Liver (tissue), 9 donors: ENCODE results near the gene PXMP4. TPM values are rescaled to one million over a fixed set of nuclear protein-coding genes. Genes with fewer than 3 reads are reported as not detected.

Experiments used
- DNase-seq: peaks from one replicate; pipeline ENCODE4 v3.0.0-alpha.2; 2017; ENCODE audit warnings: low spot score
- H3K27ac ChIP-seq, 2 donors: one replicate each; pipeline ENCODE4 v1.7.0; 2013; ENCODE audit warnings: inconsistent platforms in 2 of 2, low read length in 2 of 2, control low read depth in 1 of 2, low read depth in 1 of 2, mild to moderate bottlenecking in 1 of 2
- H3K27me3 ChIP-seq, 4 donors: one replicate each; pipeline versions ENCODE4 v1.6.1 to v1.7.0; 2013; ENCODE audit warnings: low read length in 3 of 4, inconsistent platforms in 1 of 4, mild to moderate bottlenecking in 1 of 4, moderate library complexity in 1 of 4; ENCODE audit not compliant: control insufficient read depth in 4 of 4, insufficient read depth in 4 of 4
- H3K36me3 ChIP-seq, 4 donors: one replicate each; pipeline versions ENCODE4 v1.6.1 to v1.7.0; 2013; ENCODE audit warnings: low read length in 3 of 4, mild to moderate bottlenecking in 3 of 4, low read depth in 1 of 4, moderate library complexity in 1 of 4; ENCODE audit not compliant: control insufficient read depth in 4 of 4, insufficient read depth in 3 of 4
- H3K4me1 ChIP-seq, 4 donors: one replicate each; pipeline versions ENCODE4 v1.6.1 to v1.7.0; 2013; ENCODE audit warnings: low read length in 3 of 4, mild to moderate bottlenecking in 3 of 4, moderate library complexity in 1 of 4; ENCODE audit not compliant: control insufficient read depth in 4 of 4, insufficient read depth in 4 of 4
- H3K4me3 ChIP-seq, 3 donors: one replicate each; pipeline versions ENCODE4 v1.6.1 to v1.7.0; 2013; ENCODE audit warnings: low read length in 3 of 3, control low read depth in 1 of 3, low read depth in 1 of 3, mild to moderate bottlenecking in 1 of 3
- H3K9ac ChIP-seq, 2 donors: one replicate each; pipeline ENCODE4 v1.7.0; 2013; ENCODE audit warnings: low read length in 2 of 2, mild to moderate bottlenecking in 2 of 2, moderate library complexity in 2 of 2, control low read depth in 1 of 2, low read depth in 1 of 2
- H3K9me3 ChIP-seq, 4 donors: one replicate each; pipeline versions ENCODE4 v1.6.1 to v1.7.0; 2013; ENCODE audit warnings: low read length in 3 of 4; ENCODE audit not compliant: control insufficient read depth in 4 of 4
- ATF3 ChIP-seq: IDR thresholded peaks from 2 replicates; pipeline ENCODE4 v1.6.1; 2016; ENCODE audit warnings: antibody characterized with exemption
- CTCF ChIP-seq: fragments of 150-350 bp; IDR thresholded peaks from 2 replicates; pipeline ENCODE4 v1.5.1; 2017; ENCODE audit warnings: improper control_type of control experiment, low read depth, low read length; ENCODE audit not compliant: missing input control
- EGR1 ChIP-seq, 2 donors: IDR thresholded peaks; 2 replicates each; pipeline ENCODE4 v1.6.1; 2016 to 2018; ENCODE audit warnings: antibody characterized with exemption in 2 of 2, low read depth in 2 of 2
- FOXA1 ChIP-seq: IDR thresholded peaks from 2 replicates; pipeline ENCODE4 v1.6.1; 2016; ENCODE audit warnings: antibody characterized with exemption
- FOXA2 ChIP-seq: IDR thresholded peaks from 2 replicates; pipeline ENCODE4 v1.6.1; 2016; ENCODE audit warnings: antibody characterized with exemption
- GABPA ChIP-seq, 2 donors: IDR thresholded peaks in 1 of 2; conservative IDR thresholded peaks in 1 of 2; 2 replicates each; pipeline ENCODE4 v1.6.1; 2016; ENCODE audit warnings: antibody characterized with exemption in 2 of 2, mild to moderate bottlenecking in 1 of 2, moderate library complexity in 1 of 2
- HNF4A ChIP-seq, 2 donors: conservative IDR thresholded peaks; 2 replicates each; pipeline ENCODE4 v1.6.1; 2016; ENCODE audit warnings: antibody characterized with exemption in 2 of 2, mild to moderate bottlenecking in 2 of 2
- HNF4G ChIP-seq: IDR thresholded peaks from 2 replicates; pipeline ENCODE4 v1.6.1; 2016; ENCODE audit warnings: antibody characterized with exemption
- JUND ChIP-seq, 2 donors: IDR thresholded peaks; 2 replicates each; pipeline ENCODE4 v1.6.1; 2016; ENCODE audit warnings: antibody characterized with exemption in 2 of 2
- MAX ChIP-seq: IDR thresholded peaks from 2 replicates; pipeline ENCODE4 v1.6.1; 2016; ENCODE audit warnings: antibody characterized with exemption
- NR2F2 ChIP-seq: IDR thresholded peaks from 2 replicates; pipeline ENCODE4 v1.6.1; 2016; ENCODE audit warnings: antibody characterized with exemption
- REST ChIP-seq: IDR thresholded peaks from 2 replicates; pipeline ENCODE4 v1.6.1; 2016; ENCODE audit warnings: antibody characterized with exemption, mild to moderate bottlenecking
- RXRA ChIP-seq, 2 donors: IDR thresholded peaks; 2 replicates each; pipeline ENCODE4 v1.6.1; 2017 to 2018; ENCODE audit warnings: antibody characterized with exemption in 2 of 2, mild to moderate bottlenecking in 1 of 2
- SP1 ChIP-seq: IDR thresholded peaks from 2 replicates; pipeline ENCODE4 v1.6.1; 2018; ENCODE audit warnings: antibody characterized with exemption, mild to moderate bottlenecking
- YY1 ChIP-seq: IDR thresholded peaks from 2 replicates; pipeline ENCODE4 v1.6.1; 2016; ENCODE audit warnings: antibody characterized with exemption, mild to moderate bottlenecking
- ZBTB33 ChIP-seq: IDR thresholded peaks from 2 replicates; pipeline ENCODE4 v1.6.1; 2016; ENCODE audit warnings: antibody characterized with exemption
- WGBS: extraction: QIAGEN DNeasy Blood & Tissue Kit; methylation state at CpG from one replicate; pipeline ENCODE4 v1.1.7; 2013; 5-methylcytosine and 5-hydroxymethylcytosine counted together
- polyA plus RNA-seq, 2 donors: library from polyadenylated mRNA; stranded (reverse) in 1 of 2; unstranded in 1 of 2; fragments of 200-250 nt in 1 of 2; fragments of >200 nt in 1 of 2; fragmentation: Nextera tagmentation in 1 of 2; extraction: Ambion mirVana in 1 of 2; gene quantifications; one replicate each; pipeline versions ENCODE4 v1.2.1 to v1.2.3, GENCODE V29; 2013 to 2015
- total RNA-seq, 2 donors: library from RNA; depleted of rRNA; stranded (reverse); fragments of >200 nt; gene quantifications; one replicate each; pipeline ENCODE4 v1.2.3, GENCODE V29; 2014
- donor health status: healthy.
- donor health status: healthy.
- donor health status: healthy.
- donor health status: healthy.
- donor health status: healthy.

Gene PXMP4
- total and polyA plus RNA-seq, 4 donors: 5.5 to 16.0 (median 9.3) TPM

- H3K9me3 ChIP-seq: no peaks in the 10 kb centered on the region
- H3K27ac ChIP-seq: no peak overlapping the region
- H3K4me3 ChIP-seq: no peak overlapping the region
- no peaks in the 10 kb centered on the region for H3K27me3 ChIP-seq
- WGBS: 95% methylated on average over 31 of the region's 31 CpGs
- no peak for DNase-seq
- peaks cover 7 to 18% (median 12%) of the 10 kb centered on the region in 4 donors for H3K4me1 ChIP-seq
- H3K36me3 ChIP-seq: no peaks in the 10 kb centered on the region
- TF ChIP-seq RXRA (IDR thresholded peaks at IDR 0.05) (no peak), FOXA2 (no peak), FOXA1 (no peak), ATF3 (no peak), ZBTB33 (no peak), GABPA (IDR thresholded peaks at IDR 0.05 in 1 of 2, conservative IDR thresholded peaks at IDR 0.05 in 1 of 2) (no peak), HNF4G (no peak), YY1 (no peak), JUND (IDR thresholded peaks at IDR 0.05) (no peak), REST (no peak), MAX (no peak), SP1 (no peak), NR2F2 (no peak), CTCF (no peak), HNF4A (conservative IDR thresholded peaks at IDR 0.05) (no peak), EGR1 (IDR thresholded peaks at IDR 0.05; ENCODE audit: low read depth in 2 of 2) (no peak)
- H3K9ac ChIP-seq: no peak overlapping the region
Measured at GRCh38 chr20:33676652-33677645, 43.2 kb downstream of the PXMP4 start.
